Mesothelial cell of epicardium (in vitro differentiated cells): ENCODE measurements around the gene ILK. TPM values are rescaled to one million over a fixed set of nuclear protein-coding genes. Genes with fewer than 3 reads are reported as not detected.

Experiments used
- DNase-seq, 2 experiments: peaks; one replicate each; pipeline ENCODE4 v3.0.0; 2021; ENCODE audit warnings: low spot score in 2 of 2; ENCODE audit not compliant: unreplicated experiment in 2 of 2
- H3K27ac Mint-ChIP-seq: 2 replicates; pipeline ENCODE4 v1.8.0; 2021; ENCODE audit warnings: mixed read lengths
- H3K27me3 Mint-ChIP-seq: 2 replicates; pipeline ENCODE4 v1.8.0; 2021; ENCODE audit warnings: low read depth, mixed read lengths
- H3K36me3 Mint-ChIP-seq: 2 replicates; pipeline ENCODE4 v1.8.0; 2021; ENCODE audit warnings: mixed read lengths
- H3K4me1 Mint-ChIP-seq: 2 replicates; pipeline ENCODE4 v1.8.0; 2021; ENCODE audit warnings: mixed read lengths
- H3K4me3 Mint-ChIP-seq: 2 replicates; pipeline ENCODE4 v1.8.0; 2021; ENCODE audit warnings: mild to moderate bottlenecking, moderate library complexity, mixed read lengths
- H3K9me3 Mint-ChIP-seq: 2 replicates; pipeline ENCODE4 v1.8.0; 2021; ENCODE audit warnings: mixed read lengths
- CTCF ChIP-seq: fragments of 200-600 bp; sonication (generic); IDR thresholded peaks from one replicate; pipeline ENCODE4 v1.5.0; 2021; ENCODE audit warnings: antibody characterized with exemption; ENCODE audit not compliant: unreplicated experiment
- total RNA-seq: library from RNA; stranded (reverse); gene quantifications from 3 replicates; pipeline ENCODE4 v1.2.1, GENCODE V29; 2021

The ILK gene
- total RNA-seq, 1 donor from 2014 or later: 144 TPM

GRCh38 chr11:6557761-6558674 lies 45.6 kb upstream of the ILK start:
- no peak for DNase-seq
- Mint-ChIP-seq H3K4me1 (no peaks in the 10 kb centered on the region), H3K27me3 (no peaks in the 10 kb centered on the region), H3K27ac (no peak overlapping the region), H3K4me3 (no peak overlapping the region), H3K9me3 (no peaks in the 10 kb centered on the region), H3K36me3 (peaks cover 1% of the 10 kb centered on the region)
- TF ChIP-seq CTCF: no peak

GRCh38 chr11:6559369-6559768 lies 44.2 kb upstream of the ILK start:
- H3K36me3 Mint-ChIP-seq: peaks cover 1% of the 10 kb centered on the region
- no peak overlapping the region for H3K27ac Mint-ChIP-seq
- TF ChIP-seq CTCF: no peak
- H3K9me3 Mint-ChIP-seq: no peaks in the 10 kb centered on the region
- no peak for DNase-seq
- H3K4me3 Mint-ChIP-seq: no peak overlapping the region
- H3K27me3 Mint-ChIP-seq: no peaks in the 10 kb centered on the region
- H3K4me1 Mint-ChIP-seq: no peaks in the 10 kb centered on the region

- H3K27me3 Mint-ChIP-seq: no peaks in the 10 kb centered on the region
- TF ChIP-seq CTCF: no peak
- no peak overlapping the region for H3K27ac Mint-ChIP-seq
- H3K4me1 Mint-ChIP-seq: no peaks in the 10 kb centered on the region
- peaks cover 1% of the 10 kb centered on the region for H3K36me3 Mint-ChIP-seq
- DNase-seq: no peak
- H3K9me3 Mint-ChIP-seq: no peaks in the 10 kb centered on the region
- no peak overlapping the region for H3K4me3 Mint-ChIP-seq
Observed at GRCh38 chr11:6561288-6561687, 42.3 kb upstream of the ILK start.

GRCh38 chr11:6563121-6563619 lies 40.4 kb upstream of the ILK start:
- no peak overlapping the region for H3K4me3 Mint-ChIP-seq
- no peak for DNase-seq
- no peak for TF ChIP-seq CTCF
- no peaks in the 10 kb centered on the region for H3K4me1 Mint-ChIP-seq
- H3K36me3 Mint-ChIP-seq: no peaks in the 10 kb centered on the region
- no peak overlapping the region for H3K27ac Mint-ChIP-seq
- H3K27me3 Mint-ChIP-seq: no peaks in the 10 kb centered on the region
- H3K9me3 Mint-ChIP-seq: no peaks in the 10 kb centered on the region

GRCh38 chr11:6563667-6564066 lies 39.9 kb upstream of the ILK start:
- no peak for DNase-seq
- no peaks in the 10 kb centered on the region for H3K4me1 Mint-ChIP-seq
- no peak overlapping the region for H3K27ac Mint-ChIP-seq
- H3K36me3 Mint-ChIP-seq: no peaks in the 10 kb centered on the region
- no peak overlapping the region for H3K4me3 Mint-ChIP-seq
- no peak for TF ChIP-seq CTCF
- H3K27me3 Mint-ChIP-seq: no peaks in the 10 kb centered on the region
- H3K9me3 Mint-ChIP-seq: no peaks in the 10 kb centered on the region
